Activated CD4-positive, CD25-positive, alpha-beta regulatory T cell treated with anti-CD3 and anti-CD28 coated beads, Interleukin-2, amount 50 U/mL, for 72 hours (primary cell): Measurements from ENCODE around the gene TELO2.

Source experiments
- DNase-seq: peaks from one replicate; pipeline ENCODE4 v3.0.0; 2021

Gene TELO2

DNA sequence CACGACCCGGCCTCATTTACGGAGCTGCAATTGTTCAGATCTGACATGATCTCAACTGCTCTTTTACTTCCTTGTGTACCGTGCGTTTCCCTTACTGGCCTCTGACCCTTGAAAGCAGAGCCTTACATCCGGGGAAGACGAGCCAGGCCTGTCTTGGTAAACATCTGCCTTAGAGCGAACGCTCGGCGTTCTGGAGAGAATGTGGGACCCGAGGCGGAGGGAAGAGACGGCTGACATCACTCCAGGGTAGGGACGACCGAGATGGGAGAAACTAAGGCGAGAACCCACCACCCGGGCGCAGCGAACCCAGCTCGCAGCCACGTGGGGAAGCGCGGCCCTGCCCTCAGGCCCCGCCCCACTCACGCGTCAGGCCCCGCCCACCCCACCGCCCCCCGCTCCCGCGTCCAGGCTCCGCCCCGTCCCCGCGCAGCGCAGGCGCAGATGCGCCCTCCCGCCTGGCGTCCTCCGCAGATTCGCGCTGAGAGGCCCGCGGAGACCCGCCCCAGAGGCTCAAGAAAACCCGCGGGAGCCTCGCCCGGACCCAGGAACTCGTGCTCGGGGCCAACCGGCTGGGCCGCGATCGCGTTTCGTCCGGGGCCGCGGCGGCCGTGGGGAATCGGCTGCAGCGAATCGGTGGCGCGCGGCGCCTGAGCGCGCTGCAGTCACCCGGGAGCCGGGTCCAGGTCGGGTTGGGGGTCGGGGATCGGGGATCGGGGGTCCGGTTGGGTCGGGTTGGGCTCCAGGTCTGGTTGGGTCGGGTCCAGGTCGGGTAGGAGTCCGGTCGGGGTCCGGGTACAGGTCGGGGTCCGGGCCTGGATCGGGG lies at the start of gene TELO2:
TSS of gene TELO2 (plus strand) at position 438 of the 823 bp plus-strand sequence. CDS start 922 bp downstream, outside the sequence.
- peak; percentile 93 for DNase-seq

DNA sequence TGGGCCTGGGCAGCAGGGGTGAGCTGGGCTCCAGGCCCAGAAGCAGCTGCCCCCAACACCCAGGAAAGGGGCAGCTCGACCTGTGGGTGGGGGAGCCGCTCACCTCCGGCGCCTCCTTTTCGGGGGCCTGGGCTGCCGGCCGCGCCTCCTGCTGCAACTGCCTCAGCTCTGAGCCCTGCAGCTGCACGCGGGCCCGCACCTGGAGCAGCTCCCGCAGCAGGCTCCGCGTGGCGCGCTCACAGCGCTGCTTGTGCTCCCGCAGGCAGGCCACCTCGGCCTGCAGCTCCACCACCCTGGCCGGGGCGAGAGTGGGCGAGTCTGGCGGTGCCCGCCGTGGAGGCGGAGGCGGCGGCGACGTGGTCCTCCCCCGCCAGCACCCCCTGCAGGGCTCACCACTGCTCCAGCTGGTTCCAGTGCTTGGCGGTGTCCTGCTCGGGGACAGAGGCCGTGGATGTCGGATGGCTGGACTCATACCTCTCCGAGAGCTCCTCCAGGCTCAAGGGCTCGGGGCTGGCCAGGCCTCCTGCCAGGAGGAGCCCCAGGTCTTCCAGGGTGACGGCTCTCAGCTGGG lies 49.7 kb upstream of the TELO2 start:
- no peak for DNase-seq

DNA sequence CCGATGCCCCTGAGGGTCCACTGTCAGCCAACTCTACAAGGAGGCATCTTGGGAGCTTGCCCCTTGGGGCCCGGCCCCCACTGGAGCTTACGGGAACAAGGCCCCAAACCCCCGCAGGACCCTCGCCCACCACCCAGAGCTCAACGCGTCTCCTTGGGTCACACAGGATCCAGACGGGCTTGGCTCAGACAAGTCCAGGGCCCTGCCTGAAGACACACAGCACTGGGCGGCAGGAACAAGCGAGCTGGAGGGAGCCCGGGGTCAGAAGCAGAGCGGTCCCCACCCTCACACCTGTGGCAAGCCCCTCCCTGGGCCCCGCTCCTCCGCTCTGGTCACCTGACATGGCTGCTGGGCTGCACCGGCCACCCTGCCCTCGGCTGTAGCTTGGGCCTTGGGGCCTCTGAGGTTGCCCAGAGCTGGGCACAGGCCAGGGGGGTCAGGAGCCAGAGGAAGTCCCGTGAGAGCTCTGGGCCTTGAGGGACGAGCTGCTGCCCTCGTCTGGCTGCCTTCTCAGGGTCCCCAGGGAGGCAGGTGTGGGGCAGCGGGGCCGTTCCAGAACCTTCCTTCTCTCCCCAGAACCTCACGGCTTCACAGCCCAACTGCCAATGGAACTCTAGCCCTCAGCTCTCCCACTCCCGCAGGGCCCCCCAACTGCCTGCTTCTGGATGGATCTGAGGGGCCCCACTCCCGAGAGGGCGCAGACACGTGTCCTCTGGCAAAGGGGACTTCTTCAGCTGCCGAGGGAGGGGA lies 49.0 kb upstream of the TELO2 start, which contains the start of gene CCDC154:
TSS of gene CCDC154 (minus strand) at position 577 of the 750 bp plus-strand sequence. CDS start at position 343, 234 bp downstream.
- no peak for DNase-seq

DNA sequence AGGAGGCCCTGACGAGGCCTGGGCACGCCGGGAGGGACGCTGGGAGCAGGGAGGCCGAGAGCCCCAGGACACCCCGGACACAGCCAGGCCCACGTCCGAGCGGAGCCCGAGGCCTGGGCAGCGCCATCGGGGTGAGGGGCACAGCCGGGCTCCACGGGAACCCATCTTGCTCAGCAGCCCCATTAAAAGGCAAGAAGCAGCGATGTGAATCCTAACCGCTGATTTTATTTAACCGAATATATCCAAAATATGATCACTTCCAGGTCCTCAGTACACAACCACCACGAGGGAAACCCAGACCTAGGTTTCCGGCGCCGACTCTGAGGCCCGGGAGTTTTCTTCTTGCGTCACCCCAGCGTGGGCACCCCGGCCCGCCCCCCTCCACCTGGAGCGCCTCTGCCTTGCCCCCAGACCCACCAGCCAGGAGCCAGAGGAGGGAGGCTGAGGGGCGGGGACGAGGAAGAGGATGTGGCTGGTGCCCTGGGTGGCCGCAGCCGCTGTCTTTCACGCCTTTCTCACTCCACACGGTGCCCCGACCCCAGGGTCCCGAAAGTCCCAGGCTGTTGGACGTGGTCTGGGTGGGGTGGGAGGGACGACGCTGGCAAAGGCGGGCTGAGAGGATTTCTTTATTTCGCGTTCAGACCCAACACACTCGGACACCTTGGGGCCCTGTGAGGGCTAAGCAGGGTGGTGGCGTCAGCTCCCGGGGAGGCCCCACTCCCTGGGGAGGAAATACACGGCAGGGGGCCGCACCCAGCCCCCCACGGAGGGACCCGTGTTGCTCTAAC lies 48.2 kb upstream of the TELO2 start:
- no peak for DNase-seq

DNA sequence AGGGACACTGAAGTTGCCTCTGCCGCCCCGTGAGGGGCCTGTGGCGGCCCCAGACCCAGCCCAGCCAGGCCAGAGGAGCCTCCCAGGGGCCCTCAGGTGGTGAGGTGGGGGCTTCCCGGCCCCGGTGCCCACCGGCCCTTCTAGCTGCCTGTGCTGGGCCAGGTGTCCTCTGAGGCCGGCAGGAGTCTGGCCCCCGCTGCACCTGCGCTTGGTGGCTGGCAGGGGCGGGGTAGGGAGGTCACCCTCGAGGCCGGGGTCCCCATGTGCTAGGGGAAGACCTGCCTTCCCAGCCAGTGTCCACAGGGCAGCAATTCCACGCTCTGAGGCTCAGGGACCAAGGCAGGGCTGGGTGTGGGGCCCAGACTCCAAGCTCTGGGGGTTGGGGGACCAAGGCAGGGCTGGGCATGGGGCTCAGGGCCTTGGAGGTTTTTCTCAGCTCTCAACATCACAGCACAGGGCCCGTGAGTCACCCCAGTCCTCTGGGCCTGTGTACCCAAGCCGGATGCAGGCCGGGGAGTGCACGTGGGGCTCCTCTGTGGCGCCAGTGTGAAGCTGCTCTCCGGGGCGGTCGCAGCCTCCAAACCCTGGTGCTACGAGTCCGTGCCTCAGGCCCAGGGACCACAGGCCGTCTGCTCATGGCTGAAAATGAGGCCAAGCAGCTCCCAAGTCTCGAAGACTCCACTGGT lies 47.5 kb upstream of the TELO2 start:
- no peak for DNase-seq

DNA sequence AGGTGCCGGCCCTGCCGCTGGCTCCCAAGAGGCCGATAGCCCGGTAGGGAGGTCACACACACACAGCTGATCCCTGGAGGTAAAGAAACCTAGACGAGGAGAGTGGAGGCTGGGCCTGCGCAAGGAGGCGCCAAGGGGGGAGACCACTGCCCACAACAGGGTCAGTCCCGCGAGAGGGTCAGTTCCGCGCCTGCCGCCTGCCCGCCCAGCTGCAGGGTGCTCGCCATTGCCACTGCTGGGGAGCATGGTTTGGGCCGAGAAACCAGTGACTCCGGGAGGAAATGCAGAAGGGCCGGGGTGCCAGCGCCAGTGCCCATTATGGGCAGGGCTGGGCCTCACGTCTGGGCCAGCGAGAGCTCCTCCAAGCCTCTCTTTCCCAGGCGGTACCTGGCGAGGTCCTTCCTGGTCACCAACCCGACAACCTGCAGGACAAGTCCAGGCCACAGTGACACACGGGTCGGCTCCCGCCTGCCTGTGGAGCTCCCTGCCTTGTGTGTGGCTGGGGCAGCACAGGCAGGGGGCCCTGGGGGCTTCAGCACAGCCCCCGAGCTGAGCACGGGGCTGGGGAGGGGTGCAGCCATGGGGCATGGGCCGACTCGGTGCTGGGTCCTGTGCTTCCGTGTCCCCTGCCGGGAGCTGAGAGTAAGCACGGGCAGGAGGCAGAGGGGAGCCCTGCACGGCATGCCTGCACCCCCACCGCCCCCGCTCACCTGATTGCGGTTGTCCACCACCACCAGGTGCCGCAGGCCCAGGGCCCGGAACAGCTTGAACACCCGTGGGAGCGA lies 46.7 kb upstream of the TELO2 start:
- DNase-seq, result no peak

DNA sequence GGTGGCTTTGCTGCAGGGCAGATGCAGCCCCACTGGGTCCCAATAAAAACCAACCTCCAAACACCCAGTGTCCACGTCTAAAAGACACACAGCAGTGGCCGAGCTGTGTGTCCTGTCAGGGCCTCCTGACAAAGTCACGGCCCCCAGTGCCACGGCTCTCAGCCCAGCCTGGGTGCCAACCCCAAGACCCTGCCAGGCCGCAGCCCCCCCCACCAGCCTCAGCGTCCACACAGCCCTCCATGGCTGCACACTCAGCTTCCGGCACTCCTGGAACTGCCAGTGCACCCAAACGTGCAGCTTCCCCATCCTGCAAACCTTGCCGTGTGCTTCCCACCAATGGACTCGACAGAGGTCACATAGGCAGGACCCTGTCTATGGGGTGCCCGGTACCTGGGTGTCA lies 45.2 kb upstream of the TELO2 start:
- no peak for DNase-seq

DNA sequence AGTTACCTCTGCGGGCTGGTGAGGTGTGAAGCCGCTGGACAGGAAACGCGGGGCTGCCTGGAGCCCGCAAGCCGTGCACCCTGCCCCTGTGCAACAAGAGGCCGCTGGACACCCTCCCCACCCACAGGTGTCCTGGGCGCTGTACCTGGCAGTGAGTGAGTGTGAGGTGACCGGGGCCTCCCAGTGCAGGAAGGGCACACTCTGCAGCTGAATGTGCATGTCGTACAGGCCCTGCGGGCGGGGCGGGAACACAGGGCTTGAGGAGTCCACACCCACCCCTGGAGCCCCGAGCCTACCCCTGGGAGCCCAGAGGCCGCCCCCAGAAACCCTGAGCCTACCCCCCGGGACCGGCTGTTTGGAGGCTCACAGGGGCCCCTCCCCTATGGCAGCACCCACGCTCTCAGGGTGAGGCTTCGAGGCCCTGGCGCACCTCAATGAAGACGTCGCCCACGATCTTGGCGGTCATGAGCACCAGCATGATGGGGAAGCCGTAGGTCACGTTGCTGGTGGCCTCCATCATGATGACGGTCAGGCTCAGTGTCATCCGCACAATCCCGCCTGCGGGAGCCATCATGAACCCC lies 44.5 kb upstream of the TELO2 start:
- DNase-seq, result no peak

DNA sequence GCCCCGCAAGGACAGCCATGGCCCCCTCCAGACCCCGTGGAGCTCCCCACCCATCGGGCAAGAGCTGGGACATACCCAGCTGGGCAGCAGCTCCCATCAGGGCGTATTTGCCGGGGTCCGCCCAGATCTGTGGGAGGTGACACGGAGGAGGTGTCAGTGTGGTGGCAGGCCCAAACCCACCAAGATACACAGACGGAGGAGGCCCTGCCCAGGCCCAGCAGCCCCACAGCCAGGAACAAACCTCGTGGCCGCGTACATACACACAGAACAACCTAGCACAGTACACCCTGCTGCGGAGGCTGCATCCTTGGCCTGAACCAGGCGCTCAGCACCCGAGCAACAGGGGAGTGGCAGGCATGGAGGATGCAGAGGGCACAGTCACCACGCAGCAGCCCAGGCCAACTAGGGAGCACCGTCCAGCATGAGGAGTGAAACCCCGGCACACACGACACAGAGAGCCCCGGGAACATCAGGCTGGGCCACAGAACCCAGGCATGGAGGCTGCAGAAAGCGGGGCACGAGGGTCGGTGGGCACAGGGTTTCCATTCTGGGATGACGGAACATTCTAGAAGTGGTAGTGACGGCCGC lies 43.9 kb upstream of the TELO2 start:
- no peak for DNase-seq

DNA sequence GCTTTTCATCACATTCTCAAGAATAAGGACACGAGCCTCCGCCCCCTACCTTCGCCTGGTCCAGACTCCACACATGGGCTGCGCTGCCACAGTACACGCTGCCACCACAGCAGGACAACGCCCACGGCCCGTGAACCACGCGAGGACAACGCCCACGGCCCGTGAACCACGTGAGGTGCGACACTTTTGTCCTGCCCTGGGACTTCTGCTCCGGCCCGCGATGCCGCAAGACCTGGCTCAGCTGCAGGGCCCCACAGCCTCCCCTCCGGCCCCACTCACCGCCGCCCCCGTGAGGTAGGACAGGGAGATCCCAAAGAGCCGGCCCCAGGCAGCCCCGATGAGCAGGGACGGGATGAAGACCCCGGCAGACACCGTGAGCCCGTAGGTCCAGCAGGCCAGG lies 42.9 kb upstream of the TELO2 start:
- no peak for DNase-seq

DNA sequence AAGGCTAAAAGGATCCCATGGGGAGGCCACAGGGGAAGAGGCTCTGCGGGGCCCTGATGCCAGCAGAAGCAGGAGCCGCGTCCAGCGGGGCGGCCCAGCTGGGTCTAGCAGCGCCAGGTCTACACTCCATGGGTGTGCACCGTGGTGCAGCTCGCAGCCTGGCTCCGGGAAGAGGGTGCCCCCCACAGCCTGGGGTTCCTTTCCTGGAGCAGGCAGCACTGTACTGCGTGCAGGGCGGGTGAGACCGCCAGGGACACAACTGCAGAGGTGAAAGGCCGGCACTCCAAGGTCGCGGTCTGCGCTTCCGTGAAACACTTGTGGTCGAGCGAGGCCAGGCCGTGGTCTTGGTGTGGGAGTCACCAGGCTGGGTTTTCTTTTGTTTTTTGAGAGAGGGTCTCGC lies 42.3 kb upstream of the TELO2 start:
- no peak for DNase-seq

DNA sequence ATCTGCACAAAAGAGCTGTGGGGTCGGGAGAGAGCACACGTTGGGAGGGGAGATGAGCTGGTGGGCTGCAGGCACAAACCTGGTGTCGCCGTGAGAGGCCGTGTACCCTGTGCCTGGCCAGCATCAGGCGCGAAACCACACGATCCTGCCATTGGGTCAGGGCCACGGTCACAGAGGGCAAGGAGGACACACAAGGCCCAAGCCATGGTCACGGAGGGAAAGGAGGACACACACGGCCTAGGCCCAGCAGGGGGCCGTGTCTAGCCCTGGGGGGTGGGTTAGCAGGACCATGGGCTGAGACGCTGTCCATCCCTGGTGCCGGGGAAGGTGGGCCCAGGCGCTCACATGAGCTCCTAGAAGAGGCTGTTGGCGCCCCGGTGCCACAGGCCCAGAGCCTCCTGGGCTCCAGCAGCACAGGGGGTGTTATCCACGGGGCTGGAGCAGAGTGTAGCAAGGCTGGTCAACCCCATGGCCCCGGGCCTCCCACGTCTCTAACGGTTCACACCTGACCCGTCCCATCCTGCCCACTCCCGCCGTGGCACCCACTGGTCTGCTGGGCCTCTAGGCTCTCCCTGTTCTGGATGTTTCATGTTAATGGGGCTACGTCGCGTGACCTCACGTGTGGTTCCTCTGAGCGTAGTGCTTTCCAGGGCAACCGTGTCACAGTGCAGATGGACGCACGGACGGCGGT lies 41.3 kb upstream of the TELO2 start:
- no peak for DNase-seq

DNA sequence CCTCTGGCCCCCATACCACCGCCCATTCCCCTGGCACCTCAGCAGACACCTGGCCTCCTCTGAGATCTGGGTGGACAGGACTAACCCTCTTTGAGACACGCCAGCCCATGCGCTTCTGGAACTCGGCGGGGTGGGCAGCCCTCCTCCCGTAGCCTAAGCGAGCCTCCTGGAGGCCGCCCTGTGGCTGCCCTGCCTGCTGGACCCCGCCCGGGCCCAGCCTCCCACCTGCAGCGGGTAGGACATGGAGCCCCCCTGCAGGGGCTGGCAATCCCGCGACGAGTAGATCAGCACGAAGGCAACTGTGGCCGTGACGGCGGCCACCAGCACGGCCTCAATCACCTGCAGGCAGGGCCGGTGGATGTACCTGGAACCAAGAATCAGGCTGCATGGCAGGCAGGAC lies 40.6 kb upstream of the TELO2 start:
- DNase-seq, result no peak

DNA sequence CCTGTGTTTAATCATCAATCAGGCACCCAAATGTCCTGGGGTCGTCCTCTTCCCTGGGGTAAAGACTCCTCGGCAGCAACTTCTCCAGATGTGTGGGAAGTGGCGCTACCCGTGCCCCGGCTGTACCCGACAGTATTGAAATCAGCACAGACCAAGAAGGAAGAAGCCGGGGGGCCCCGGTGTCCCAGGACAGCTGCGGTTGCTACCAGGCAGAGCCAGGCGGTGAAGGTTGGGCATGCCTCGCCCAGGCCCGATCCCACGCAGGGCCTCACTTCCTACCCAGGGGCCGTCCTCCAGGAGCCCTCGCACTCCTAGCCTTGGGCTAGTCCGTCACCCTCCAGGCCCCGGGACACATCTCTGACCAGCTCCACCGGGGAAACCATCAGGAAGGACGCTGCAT lies 39.8 kb upstream of the TELO2 start:
- no peak for DNase-seq

DNA sequence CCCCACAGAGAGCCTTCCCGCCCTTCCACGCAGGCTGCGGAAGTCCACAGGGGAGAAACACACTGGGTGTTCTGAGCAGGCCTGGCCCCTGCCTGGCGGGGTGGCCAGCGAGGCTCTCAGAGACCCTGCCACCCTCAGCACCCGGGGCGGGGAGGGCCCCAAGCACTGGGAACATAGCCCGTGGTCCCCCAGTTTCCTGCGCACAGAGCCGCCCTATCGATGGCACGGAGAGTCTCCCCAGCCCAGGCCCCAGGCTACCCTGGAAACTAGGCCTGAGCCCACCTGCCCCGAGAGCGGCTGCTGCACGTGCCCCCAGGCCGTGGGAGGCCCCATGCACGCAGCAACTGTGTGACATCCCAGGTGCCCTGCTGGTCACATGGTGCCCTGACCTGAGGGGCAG lies 38.6 kb upstream of the TELO2 start:
- no peak for DNase-seq

DNA sequence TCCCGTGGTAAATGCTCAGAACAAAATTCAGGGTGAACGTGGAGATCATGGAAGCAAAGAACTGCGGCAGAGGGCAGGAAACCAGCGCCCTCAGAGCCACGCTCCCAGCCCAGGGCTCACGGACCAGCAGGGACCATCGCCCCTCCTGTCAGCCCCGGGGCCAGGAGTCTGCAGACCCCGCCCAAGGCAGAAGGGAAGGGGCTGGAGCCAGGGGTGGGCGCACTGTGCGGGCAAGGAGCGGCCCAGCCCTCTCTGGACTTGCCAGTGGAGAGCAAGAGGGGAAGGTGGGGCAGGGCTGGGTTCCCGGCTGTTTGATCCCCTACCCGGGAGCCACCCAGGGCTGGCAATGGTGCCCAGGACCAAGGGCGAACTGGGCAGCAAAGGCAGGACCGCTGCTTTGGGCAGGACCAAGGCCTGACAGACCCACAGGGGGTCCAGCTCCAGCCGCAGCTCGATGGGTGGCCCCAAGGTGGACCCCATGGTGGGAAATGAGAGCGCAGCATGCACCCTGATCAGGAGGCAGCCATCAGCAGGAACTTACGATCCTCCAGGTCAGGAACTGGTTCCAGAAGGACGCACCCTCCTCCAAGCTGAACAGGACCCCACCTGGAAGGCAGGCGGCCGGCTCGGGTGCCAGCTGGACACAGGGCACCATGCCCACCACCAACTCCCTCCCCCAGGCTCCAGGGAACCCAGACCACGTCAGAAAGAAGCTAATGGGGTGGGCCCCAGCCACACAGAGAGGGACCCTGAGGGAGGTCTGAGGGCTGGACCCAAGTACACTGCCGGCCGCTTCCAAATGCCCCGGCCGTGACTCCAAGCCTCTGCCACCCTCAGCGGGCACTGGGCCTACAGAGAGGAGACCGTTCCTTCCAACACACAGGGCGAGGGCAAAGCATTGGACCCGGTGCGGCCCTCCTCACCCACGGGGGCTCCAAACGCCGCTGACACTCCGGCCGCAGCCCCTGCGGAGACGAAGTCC lies 37.7 kb upstream of the TELO2 start:
- no peak for DNase-seq

DNA sequence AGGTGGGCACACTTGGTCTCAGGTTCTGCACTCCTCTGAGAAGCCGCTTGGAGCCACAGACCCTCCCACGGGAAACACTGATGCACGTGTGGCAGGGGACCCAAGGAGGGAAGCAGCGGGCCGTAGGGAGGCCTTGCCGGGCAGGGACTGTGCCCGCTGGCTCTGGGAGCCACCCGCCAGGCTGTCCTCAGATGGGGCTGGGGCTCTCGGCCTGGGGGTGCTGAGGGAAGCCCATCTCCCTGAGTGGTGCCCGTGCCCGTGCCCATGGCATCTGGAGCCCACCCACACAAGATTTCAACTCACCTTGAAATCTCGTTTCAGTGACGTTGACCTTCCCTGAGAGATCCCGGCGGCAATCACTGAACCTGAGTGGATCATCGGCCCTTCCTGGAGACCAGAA lies 36.2 kb upstream of the TELO2 start:
- no peak for DNase-seq

DNA sequence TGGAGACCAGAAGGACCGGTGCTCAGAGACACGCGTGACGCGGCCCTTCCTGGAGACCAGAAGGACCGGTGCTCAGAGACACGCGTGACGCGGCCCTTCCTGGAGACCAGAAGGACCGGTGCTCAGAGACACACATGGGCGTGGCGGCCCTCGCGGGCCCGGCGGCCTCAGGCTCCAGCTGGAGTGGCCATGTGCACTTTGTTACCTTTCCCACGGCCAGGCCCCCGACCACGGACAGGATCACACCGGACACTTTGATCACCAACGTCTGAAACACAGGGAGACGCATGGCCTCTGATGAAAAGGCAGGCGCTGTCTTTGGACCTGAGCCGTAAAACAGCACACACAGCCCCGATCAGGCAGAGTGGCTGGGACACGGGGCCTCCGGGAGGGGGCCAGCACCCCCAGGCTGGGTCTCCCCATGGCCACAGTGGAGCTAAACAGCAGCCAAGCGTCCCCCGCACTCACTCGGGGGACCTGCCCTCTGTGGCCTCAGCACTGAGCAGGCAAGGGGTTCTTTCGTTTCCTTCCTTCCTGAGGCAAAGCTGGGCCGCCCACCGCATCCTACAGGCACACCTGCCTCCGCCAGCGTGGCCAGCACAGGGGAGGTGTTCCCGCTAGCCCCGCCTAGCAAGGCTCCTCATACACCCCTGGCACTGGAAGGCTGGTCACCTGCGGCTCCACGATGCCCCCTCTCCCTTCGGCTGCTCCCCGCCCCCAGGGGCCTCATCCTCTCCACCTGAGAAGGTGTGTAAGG lies 35.5 kb upstream of the TELO2 start:
- no peak for DNase-seq
